HS-27A (cell line): ENCODE data around the gene ABHD17A.

Experiments used
- DNase-seq: peaks from one replicate; pipeline ENCODE4 v3.0.0-alpha.2; 2012; ENCODE audit warnings: low read depth, missing footprints

Gene ABHD17A

GRCh38 chr19:1839658-1840540, 45.4 kb downstream of the ABHD17A start:
- no peak for DNase-seq

- no peak for DNase-seq
Measured at GRCh38 chr19:1837625-1838105, 47.6 kb downstream of the ABHD17A start.

GRCh38 chr19:1837222-1837565, 48.1 kb downstream of the ABHD17A start:
- no peak for DNase-seq

GRCh38 chr19:1836458-1837221, 48.7 kb downstream of the ABHD17A start:
- DNase-seq: no peak

GRCh38 chr19:1833540-1833939, 51.8 kb downstream of the ABHD17A start:
- no peak for DNase-seq

- no peak for DNase-seq
Measured at GRCh38 chr19:1832046-1832663, 53.1 kb downstream of the ABHD17A start.

GRCh38 chr19:1830978-1831377, 54.3 kb downstream of the ABHD17A start:
- DNase-seq: no peak

- no peak for DNase-seq
Measured at GRCh38 chr19:1830568-1830967, 54.7 kb downstream of the ABHD17A start.

GRCh38 chr19:1829958-1830357, 55.3 kb downstream of the ABHD17A start:
- no peak for DNase-seq

GRCh38 chr19:1828279-1829238, 56.7 kb downstream of the ABHD17A start:
- no peak for DNase-seq

- DNase-seq: no peak
Measured at GRCh38 chr19:1827566-1828278, 57.6 kb downstream of the ABHD17A start.
